HFF-Myc (cell line): ENCODE measurements around the gene ZNF415.

Source experiments
- DNase-seq: peaks from one replicate; pipeline ENCODE4 v3.0.0-alpha.2; 2011; ENCODE audit warnings: low read depth; ENCODE audit errors: extremely low read depth
- H3K4me3 ChIP-seq: replicated peaks from 2 replicates; pipeline ENCODE4 v1.5.1; 2011; ENCODE audit warnings: low read depth, mild to moderate bottlenecking, control low read depth, low read length
- TF ChIP-seq, protein P1 (sequence below): IDR thresholded peaks from 2 replicates; pipeline ENCODE4 v1.5.1; 2012; ENCODE audit warnings: mild to moderate bottlenecking, low read depth, low read length, control low read depth; ENCODE audit errors: missing control alignments

ZNF415 gene

GRCh38 chr19:53091413-53092254, 41.1 kb downstream of the ZNF415 start:
- no peak overlapping the region for H3K4me3 ChIP-seq
- DNase-seq, result no peak
- TF ChIP-seq, protein P1, sequence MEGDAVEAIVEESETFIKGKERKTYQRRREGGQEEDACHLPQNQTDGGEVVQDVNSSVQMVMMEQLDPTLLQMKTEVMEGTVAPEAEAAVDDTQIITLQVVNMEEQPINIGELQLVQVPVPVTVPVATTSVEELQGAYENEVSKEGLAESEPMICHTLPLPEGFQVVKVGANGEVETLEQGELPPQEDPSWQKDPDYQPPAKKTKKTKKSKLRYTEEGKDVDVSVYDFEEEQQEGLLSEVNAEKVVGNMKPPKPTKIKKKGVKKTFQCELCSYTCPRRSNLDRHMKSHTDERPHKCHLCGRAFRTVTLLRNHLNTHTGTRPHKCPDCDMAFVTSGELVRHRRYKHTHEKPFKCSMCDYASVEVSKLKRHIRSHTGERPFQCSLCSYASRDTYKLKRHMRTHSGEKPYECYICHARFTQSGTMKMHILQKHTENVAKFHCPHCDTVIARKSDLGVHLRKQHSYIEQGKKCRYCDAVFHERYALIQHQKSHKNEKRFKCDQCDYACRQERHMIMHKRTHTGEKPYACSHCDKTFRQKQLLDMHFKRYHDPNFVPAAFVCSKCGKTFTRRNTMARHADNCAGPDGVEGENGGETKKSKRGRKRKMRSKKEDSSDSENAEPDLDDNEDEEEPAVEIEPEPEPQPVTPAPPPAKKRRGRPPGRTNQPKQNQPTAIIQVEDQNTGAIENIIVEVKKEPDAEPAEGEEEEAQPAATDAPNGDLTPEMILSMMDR, result no peak

- TF ChIP-seq, protein P1, result no peak
- H3K4me3 ChIP-seq, result no peak overlapping the region
- no peak for DNase-seq
Measured at GRCh38 chr19:53088091-53088490, 44.6 kb downstream of the ZNF415 start.

DNA sequence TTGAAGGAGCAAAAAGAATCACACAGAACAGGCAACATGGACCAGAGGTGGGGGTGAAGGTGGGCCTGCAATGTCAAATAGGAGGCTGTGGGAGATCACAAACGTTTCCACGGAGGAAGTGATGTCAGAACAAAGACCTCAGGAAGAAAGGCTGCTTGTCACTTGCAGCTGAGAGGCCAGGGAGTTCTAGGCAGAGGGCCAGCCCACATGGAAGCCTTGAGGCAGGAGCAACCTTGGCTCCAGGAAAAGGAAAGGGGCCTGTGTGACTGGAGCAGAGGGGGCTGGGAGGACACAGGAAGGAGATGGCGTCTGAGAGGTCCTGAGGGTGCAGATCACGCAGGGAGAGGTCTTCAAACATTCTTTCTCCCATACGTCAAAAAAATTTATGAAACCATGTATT, 45.8 kb downstream of the ZNF415 start:
- TF ChIP-seq, protein P1, result no peak
- peak; percentile 16 for DNase-seq
- no peak overlapping the region for H3K4me3 ChIP-seq

DNA sequence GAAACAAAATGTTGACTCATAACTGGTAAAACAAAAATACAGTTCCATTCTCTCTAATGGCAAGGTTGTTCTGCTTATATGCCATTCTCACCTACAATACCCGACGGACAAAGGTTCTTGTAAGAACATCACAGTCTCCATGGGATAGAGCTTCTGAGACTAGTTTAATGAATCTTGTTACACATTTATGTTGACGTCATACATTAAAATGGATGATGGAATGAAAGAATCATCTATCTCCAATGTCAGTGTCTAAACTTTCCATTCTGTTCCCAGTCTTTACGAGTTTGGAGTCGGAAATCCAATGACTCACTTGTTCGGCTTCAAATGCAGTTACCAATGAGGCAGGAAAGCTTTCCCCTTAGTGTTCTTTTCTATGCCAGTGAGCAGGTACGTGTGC, 47.2 kb downstream of the ZNF415 start:
- TF ChIP-seq, protein P1, result no peak
- H3K4me3 ChIP-seq, result no peak overlapping the region
- DNase-seq, result no peak

GRCh38 chr19:53082929-53083328, 49.8 kb downstream of the ZNF415 start:
- DNase-seq, result no peak
- TF ChIP-seq, protein P1, result no peak
- no peak overlapping the region for H3K4me3 ChIP-seq

DNA sequence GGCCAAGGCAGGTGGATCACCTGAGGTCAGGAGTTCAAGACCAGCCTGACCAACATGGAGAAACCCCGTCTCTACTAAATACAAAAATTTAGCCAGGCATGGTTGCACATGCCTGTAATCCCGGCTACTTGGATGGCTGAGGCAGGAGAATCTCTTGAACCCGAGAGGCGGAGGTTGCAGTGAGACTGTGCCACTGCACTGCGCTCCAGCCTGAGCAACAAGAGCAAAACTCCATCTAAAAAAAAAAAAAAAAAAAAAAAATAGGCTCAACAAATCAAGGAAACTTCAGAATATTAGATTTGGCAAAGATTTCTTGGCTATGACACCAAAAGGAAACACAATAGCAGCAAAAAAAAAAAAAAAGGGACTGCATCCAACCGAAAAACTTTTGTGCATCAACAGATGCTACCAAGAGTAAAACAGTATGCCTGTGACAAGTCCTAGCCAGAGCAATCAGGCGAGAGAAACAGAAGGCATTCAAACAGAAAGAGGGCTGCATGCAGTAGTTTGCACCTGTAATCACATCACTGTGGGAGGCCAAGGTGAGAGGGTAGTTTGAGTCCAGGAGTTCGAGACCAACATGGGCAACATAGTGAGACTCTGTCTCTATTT, 53.3 kb downstream of the ZNF415 start:
- TF ChIP-seq, protein P1, result no peak
- H3K4me3 ChIP-seq, result no peak overlapping the region
- DNase-seq, result no peak
